Breast epithelium (tissue), 3 donors: ENCODE results near the gene PIGK.

Experiments
- POLR2A ChIP-seq: fragments of 450-650 bp; IDR thresholded peaks from one replicate; pipeline ENCODE4 v1.6.1; 2016; ENCODE audit warnings: antibody characterized with exemption, mild to moderate bottlenecking, moderate library complexity
- TF ChIP-seq, protein P1 (sequence below), 3 donors: fragments of 450-650 bp; IDR thresholded peaks; one replicate each; pipeline ENCODE4 v1.5.1; 2016 to 2017; ENCODE audit warnings: antibody characterized with exemption in 3 of 3, mild to moderate bottlenecking in 3 of 3, moderate library complexity in 3 of 3

DNA sequence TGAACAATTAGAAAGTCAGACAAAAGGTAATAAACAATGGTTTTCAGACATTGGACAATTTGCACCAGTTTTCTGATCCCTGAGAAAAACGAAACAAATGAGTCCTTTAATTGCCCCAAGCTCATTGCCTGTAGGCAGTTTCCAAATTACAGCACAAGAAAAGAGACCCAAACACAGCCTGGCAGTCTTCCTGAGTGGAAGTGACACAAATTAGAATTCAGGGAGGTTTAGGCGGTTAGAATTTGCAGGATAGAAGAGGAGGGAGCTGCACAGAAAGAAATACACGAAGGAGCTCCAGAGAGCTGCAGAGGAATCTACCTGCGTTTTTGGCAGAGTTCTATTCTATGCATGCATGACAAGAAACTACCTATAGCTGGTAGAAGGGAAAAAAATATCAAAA is 115.7 kb downstream of the PIGK start:
- TF ChIP-seq POLR2A = no peak
- TF ChIP-seq, protein P1, sequence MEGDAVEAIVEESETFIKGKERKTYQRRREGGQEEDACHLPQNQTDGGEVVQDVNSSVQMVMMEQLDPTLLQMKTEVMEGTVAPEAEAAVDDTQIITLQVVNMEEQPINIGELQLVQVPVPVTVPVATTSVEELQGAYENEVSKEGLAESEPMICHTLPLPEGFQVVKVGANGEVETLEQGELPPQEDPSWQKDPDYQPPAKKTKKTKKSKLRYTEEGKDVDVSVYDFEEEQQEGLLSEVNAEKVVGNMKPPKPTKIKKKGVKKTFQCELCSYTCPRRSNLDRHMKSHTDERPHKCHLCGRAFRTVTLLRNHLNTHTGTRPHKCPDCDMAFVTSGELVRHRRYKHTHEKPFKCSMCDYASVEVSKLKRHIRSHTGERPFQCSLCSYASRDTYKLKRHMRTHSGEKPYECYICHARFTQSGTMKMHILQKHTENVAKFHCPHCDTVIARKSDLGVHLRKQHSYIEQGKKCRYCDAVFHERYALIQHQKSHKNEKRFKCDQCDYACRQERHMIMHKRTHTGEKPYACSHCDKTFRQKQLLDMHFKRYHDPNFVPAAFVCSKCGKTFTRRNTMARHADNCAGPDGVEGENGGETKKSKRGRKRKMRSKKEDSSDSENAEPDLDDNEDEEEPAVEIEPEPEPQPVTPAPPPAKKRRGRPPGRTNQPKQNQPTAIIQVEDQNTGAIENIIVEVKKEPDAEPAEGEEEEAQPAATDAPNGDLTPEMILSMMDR (IDR thresholded peaks at IDR 0.05) = no peak
